Panc1 (cell line): Measurements from ENCODE around the gene AHCTF1.

ENCODE experiments used
- CTCF ChIP-seq: fragments of 450-650 bp; IDR thresholded peaks from 2 replicates; pipeline ENCODE4 v1.5.1; 2017; ENCODE audit warnings: mild to moderate bottlenecking
- POLR2AphosphoS5 ChIP-seq: IDR thresholded peaks from 2 replicates; pipeline ENCODE4 v1.6.1; 2012; ENCODE audit warnings: mild to moderate bottlenecking, low read depth, low read length, moderate library complexity
- SIN3A ChIP-seq: IDR thresholded peaks from 2 replicates; pipeline ENCODE4 v1.6.1; 2012; ENCODE audit warnings: low read depth, mild to moderate bottlenecking, low read length, moderate library complexity, borderline replicate concordance; ENCODE audit not compliant: insufficient read depth
- TCF7L2 ChIP-seq: IDR thresholded peaks from 2 replicates; pipeline ENCODE4 v1.6.1; 2011; ENCODE audit warnings: mild to moderate bottlenecking, low read depth, low read length, inconsistent platforms
- TF ChIP-seq, protein P1 (sequence below), 2 experiments: IDR thresholded peaks; 2 replicates each; pipeline ENCODE4 v1.6.1; 2011 to 2012; ENCODE audit warnings: low read depth in 2 of 2, control low read depth in 1 of 2, low read length in 1 of 2, mild to moderate bottlenecking in 1 of 2, moderate library complexity in 1 of 2; ENCODE audit not compliant: insufficient read depth in 1 of 2

- TF ChIP-seq CTCF (no peak), POLR2AphosphoS5 (no peak), TCF7L2 (no peak), SIN3A (no peak)
- TF ChIP-seq, protein P1, sequence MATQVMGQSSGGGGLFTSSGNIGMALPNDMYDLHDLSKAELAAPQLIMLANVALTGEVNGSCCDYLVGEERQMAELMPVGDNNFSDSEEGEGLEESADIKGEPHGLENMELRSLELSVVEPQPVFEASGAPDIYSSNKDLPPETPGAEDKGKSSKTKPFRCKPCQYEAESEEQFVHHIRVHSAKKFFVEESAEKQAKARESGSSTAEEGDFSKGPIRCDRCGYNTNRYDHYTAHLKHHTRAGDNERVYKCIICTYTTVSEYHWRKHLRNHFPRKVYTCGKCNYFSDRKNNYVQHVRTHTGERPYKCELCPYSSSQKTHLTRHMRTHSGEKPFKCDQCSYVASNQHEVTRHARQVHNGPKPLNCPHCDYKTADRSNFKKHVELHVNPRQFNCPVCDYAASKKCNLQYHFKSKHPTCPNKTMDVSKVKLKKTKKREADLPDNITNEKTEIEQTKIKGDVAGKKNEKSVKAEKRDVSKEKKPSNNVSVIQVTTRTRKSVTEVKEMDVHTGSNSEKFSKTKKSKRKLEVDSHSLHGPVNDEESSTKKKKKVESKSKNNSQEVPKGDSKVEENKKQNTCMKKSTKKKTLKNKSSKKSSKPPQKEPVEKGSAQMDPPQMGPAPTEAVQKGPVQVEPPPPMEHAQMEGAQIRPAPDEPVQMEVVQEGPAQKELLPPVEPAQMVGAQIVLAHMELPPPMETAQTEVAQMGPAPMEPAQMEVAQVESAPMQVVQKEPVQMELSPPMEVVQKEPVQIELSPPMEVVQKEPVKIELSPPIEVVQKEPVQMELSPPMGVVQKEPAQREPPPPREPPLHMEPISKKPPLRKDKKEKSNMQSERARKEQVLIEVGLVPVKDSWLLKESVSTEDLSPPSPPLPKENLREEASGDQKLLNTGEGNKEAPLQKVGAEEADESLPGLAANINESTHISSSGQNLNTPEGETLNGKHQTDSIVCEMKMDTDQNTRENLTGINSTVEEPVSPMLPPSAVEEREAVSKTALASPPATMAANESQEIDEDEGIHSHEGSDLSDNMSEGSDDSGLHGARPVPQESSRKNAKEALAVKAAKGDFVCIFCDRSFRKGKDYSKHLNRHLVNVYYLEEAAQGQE (IDR thresholded peaks at IDR 0.05; ENCODE audit: insufficient read depth in 1 of 2, low read depth in 2 of 2, low read length in 1 of 2), result no peak
Measured at GRCh38 chr1:246978785-246979184, 47.0 kb upstream of the AHCTF1 start.
